Thyroid gland (tissue), 4 donors: ENCODE results near the gene TOPAZ1.

ENCODE experiments used
- CTCF ChIP-seq, 6 experiments: fragments of 200-600 bp in 3 of 6; fragments of 450-650 bp in 3 of 6; sonication (generic) in 3 of 6; IDR thresholded peaks; one replicate each; pipeline ENCODE4 v1.5.1; 2016 to 2019; ENCODE audit warnings: antibody characterized with exemption in 6 of 6, mild to moderate bottlenecking in 2 of 6, inconsistent platforms in 1 of 6, moderate library complexity in 1 of 6
- POLR2A ChIP-seq, 2 donors: fragments of 450-650 bp; IDR thresholded peaks; one replicate each; pipeline ENCODE4 v1.6.1; 2017; ENCODE audit warnings: antibody characterized with exemption in 2 of 2, mild to moderate bottlenecking in 2 of 2, moderate library complexity in 1 of 2

GRCh38 chr3:44280631-44281030 lies 38.9 kb downstream of the TOPAZ1 start:
- TF ChIP-seq CTCF (IDR thresholded peaks at IDR 0.05) (no peak), POLR2A (IDR thresholded peaks at IDR 0.05) (no peak)
